Peyer's patch (tissue), 4 donors: ENCODE measurements around the gene PLEKHA1. TPM values are rescaled to one million over a fixed set of nuclear protein-coding genes. Genes with fewer than 3 reads are reported as not detected.

Experiments
- DNase-seq, 3 donors: peaks; one replicate each; pipeline ENCODE4 v3.0.0-alpha.2; 2017 to 2019
- H3K27ac ChIP-seq, 4 donors: fragments of 200-600 bp; sonication (generic); one replicate each; pipeline ENCODE4 v1.5.1; 2016 to 2019
- H3K27me3 ChIP-seq, 2 donors: fragments of 200-600 bp; sonication (generic); one replicate each; pipeline ENCODE4 v1.5.1; 2019
- H3K36me3 ChIP-seq, 3 donors: fragments of 200-600 bp; sonication (generic); one replicate each; pipeline ENCODE4 v1.5.1; 2016 to 2019
- H3K4me1 ChIP-seq, 4 donors: fragments of 200-600 bp; sonication (generic); one replicate each; pipeline ENCODE4 v1.5.1; 2016 to 2019
- H3K4me3 ChIP-seq, 4 donors: fragments of 200-600 bp; sonication (generic); 1 replicate in 3 of 4; 2 replicates in 1 of 4; pipeline ENCODE4 v1.5.1; 2016 to 2019; ENCODE audit warnings: mild to moderate bottlenecking in 1 of 4
- H3K9me3 ChIP-seq, 4 donors: fragments of 200-600 bp; sonication (generic); one replicate each; pipeline ENCODE4 v1.5.1; 2016 to 2019; ENCODE audit warnings: mild to moderate bottlenecking in 1 of 4
- POLR2A ChIP-seq, 2 donors: fragments of 450-650 bp; IDR thresholded peaks; one replicate each; pipeline ENCODE4 v1.5.1; 2017; ENCODE audit warnings: antibody characterized with exemption in 2 of 2, mild to moderate bottlenecking in 2 of 2, moderate library complexity in 2 of 2
- total RNA-seq, 4 donors: library from RNA; depleted of rRNA; stranded (reverse); fragments of >200 nt; gene quantifications; one replicate each; pipeline ENCODE4 v1.1.0, GENCODE V29; 2016
- TF ChIP-seq, protein P1 (sequence below), 6 experiments: fragments of 450-650 bp in 4 of 6; fragments of 200-600 bp in 2 of 6; sonication (generic) in 1 of 6; IDR thresholded peaks; one replicate each; pipeline ENCODE4 v1.5.1; 2017 to 2019; ENCODE audit warnings: antibody characterized with exemption in 6 of 6, mild to moderate bottlenecking in 3 of 6, moderate library complexity in 1 of 6

Gene PLEKHA1
- total RNA-seq, 4 donors from 2014 or later, result 15.7 to 62.0 (median 43.9) TPM

DNA sequence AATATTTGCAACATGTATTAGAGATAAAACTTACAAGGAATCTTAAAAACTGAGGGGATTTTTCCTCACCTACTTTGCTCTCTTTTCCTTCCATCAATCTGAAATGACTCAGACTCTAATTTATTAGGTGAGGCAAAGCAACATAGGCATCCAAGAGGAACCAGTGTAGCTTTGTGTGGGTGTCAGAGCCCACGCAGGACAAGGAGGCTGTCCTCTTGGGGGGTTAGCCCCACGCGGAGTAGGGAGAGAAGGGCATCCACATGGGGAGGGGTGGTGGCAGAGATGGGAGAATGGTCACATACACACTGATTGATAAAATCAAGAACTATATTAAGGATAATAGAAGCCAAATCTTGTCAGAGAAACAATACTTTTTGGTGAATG, 46.1 kb downstream of the PLEKHA1 start:
- Histone ChIP-seq H3K27ac (no peak overlapping the region), H3K36me3 (peaks cover 0 to 36% (median 0%) of the 10 kb centered on the region in 3 donors), H3K27me3 (no peaks in the 10 kb centered on the region), H3K9me3 (no peaks in the 10 kb centered on the region), H3K4me3 (no peak overlapping the region), H3K4me1 (peaks cover 0 to 6% (median 0%) of the 10 kb centered on the region in 4 donors)
- TF ChIP-seq, protein P1, sequence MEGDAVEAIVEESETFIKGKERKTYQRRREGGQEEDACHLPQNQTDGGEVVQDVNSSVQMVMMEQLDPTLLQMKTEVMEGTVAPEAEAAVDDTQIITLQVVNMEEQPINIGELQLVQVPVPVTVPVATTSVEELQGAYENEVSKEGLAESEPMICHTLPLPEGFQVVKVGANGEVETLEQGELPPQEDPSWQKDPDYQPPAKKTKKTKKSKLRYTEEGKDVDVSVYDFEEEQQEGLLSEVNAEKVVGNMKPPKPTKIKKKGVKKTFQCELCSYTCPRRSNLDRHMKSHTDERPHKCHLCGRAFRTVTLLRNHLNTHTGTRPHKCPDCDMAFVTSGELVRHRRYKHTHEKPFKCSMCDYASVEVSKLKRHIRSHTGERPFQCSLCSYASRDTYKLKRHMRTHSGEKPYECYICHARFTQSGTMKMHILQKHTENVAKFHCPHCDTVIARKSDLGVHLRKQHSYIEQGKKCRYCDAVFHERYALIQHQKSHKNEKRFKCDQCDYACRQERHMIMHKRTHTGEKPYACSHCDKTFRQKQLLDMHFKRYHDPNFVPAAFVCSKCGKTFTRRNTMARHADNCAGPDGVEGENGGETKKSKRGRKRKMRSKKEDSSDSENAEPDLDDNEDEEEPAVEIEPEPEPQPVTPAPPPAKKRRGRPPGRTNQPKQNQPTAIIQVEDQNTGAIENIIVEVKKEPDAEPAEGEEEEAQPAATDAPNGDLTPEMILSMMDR (IDR thresholded peaks at IDR 0.05), result no peak
- TF ChIP-seq POLR2A (IDR thresholded peaks at IDR 0.05), result no peak
- no peak for DNase-seq

DNA sequence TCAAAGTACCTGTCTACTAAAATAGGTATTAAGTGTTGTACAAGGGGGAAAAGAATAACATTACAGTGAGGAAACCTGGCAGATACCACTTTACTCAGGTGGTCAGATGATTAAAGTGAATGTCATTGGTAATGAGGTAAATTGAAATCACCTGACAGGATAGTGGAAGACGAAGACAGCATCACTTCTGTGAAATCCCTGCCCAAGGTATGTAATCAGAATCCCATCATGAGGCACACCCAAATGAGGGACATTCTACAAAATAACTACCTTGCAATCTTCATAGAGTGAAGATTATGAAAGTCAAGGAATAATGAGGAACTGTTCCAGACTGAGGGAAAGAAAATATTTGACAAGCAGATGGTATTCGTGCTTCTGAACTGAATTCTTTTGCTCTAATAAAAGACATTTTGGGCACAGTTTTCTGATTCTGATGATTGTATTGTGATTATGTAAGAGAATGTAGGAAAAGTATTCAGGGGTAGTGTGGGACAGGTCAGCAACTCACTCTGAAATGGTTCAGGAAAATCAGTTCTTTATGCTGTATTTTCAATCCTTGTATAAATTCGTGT, 46.6 kb downstream of the PLEKHA1 start:
- no peak for TF ChIP-seq POLR2A (IDR thresholded peaks at IDR 0.05)
- TF ChIP-seq, protein P1 (IDR thresholded peaks at IDR 0.05), result no peak
- Histone ChIP-seq H3K27me3 (no peaks in the 10 kb centered on the region), H3K36me3 (peaks cover 0 to 31% (median 0%) of the 10 kb centered on the region in 3 donors), H3K27ac (no peak overlapping the region), H3K9me3 (no peaks in the 10 kb centered on the region), H3K4me3 (no peak overlapping the region), H3K4me1 (peaks cover 0 to 6% (median 0%) of the 10 kb centered on the region in 4 donors)
- no peak for DNase-seq

DNA sequence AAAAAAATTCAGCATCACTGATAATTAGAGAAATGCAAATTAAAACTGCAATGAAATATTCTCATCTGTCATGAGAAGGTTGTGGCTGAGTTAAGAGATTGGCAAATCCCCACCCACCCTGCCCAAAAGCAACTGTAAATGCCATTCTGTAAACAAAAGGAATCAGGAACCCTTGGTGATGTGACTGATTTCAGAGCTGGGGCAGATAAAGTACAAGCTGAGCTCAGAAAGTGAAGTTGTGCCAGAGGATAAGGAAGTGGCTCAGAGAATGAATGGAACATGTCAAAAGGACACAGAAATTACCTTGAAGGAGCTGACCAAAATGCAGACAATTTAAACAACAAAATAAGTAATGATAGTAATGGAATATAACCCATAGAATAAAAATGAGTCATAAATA, 47.2 kb downstream of the PLEKHA1 start:
- peaks cover 0 to 2% (median 0%) of the 10 kb centered on the region in 4 donors for H3K4me1 ChIP-seq
- no peak overlapping the region for H3K27ac ChIP-seq
- H3K4me3 ChIP-seq, result no peak overlapping the region
- H3K36me3 ChIP-seq, result peaks cover 0 to 28% (median 0%) of the 10 kb centered on the region in 3 donors
- H3K27me3 ChIP-seq, result no peaks in the 10 kb centered on the region
- no peak for TF ChIP-seq POLR2A (IDR thresholded peaks at IDR 0.05)
- TF ChIP-seq, protein P1 (IDR thresholded peaks at IDR 0.05), result no peak
- DNase-seq, result no peak
- H3K9me3 ChIP-seq, result no peaks in the 10 kb centered on the region

DNA sequence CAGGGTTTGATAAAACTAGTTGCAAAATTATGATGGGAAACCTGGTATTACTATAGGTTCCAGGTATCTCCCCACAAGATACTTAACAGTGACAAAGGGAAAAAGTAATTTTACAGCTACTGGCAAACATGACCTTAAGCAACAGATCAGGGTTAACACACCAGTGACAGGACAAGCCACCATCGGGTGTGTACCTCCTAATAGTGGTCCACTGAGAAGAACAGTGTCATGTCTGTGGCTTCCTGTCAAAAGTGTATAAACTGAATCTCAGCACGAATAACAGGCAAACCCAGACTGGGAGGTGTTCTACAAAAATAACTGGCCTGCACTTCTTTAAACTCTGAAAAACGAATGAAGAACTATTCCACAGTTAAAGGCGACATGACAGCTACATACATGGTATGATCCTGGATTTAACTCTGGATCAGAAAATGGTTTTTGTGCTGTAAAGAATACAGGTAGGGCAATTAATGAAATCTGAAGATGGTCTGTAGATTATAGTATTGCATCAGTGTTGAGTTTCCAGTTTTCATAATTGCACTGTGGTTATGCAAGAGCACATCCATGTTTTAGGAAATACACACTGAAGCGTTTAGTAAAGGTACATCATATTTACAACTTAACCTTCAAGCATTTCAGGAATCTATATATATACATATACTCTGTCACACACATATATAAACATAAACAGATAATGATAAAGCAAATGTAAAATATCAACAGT, 47.9 kb downstream of the PLEKHA1 start:
- Histone ChIP-seq H3K4me1 (no peaks in the 10 kb centered on the region), H3K4me3 (no peak overlapping the region), H3K27ac (no peak overlapping the region), H3K9me3 (no peaks in the 10 kb centered on the region), H3K36me3 (peaks cover 0 to 30% (median 0%) of the 10 kb centered on the region in 3 donors), H3K27me3 (no peaks in the 10 kb centered on the region)
- TF ChIP-seq, protein P1 (IDR thresholded peaks at IDR 0.05), result no peak
- no peak for DNase-seq

DNA sequence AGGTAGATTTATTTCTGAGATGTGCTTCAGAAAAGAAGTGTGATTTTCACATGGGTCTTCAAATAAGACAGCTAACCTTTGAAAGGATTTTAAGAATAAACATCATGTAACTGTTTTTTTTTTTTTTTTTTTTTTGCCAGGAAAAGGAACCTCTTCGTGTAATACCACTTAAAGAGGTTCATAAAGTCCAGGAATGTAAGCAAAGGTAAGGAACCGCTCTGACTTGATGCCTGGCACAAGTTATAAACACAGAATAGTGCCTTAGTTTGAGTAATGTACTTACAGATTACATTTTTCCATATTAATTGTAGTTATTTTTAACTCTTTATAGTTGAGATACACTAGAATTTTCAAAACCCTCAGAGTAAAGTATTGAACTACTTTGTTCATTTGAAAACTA, 49.6 kb downstream of the PLEKHA1 start:
- DNase-seq, result no peak
- Histone ChIP-seq H3K4me1 (no peaks in the 10 kb centered on the region), H3K27me3 (no peaks in the 10 kb centered on the region)

More for the DNA sequence above, 49.6 kb downstream of the PLEKHA1 start:
- H3K27ac ChIP-seq, result no peak overlapping the region
- no peaks in the 10 kb centered on the region for H3K9me3 ChIP-seq
- peaks cover 0 to 38% (median 0%) of the 10 kb centered on the region in 3 donors for H3K36me3 ChIP-seq
- TF ChIP-seq, protein P1 (IDR thresholded peaks at IDR 0.05), result no peak
- TF ChIP-seq POLR2A (IDR thresholded peaks at IDR 0.05), result no peak
- no peak overlapping the region for H3K4me3 ChIP-seq
